ENCODE results near the gene AFF1. TPM values are rescaled to one million over a fixed set of nuclear protein-coding genes. Genes with fewer than 3 reads are reported as not detected.

The AFF1 gene
- total RNA-seq, 1 experiment from 2014 or later: 10.9 TPM

- in situ Hi-C loops (cut with HindIII; ENCODE audit: low pct_unique_long_range_greater_than_20kb, low sequenced_read_pairs): loop anchor here (25.0 kb wide), 1 partner anchor 188 kb away; no protein-coding TSS in a partner anchor
- DNase-seq (ENCODE audit: low read depth, low spot score): no peak
These were observed 165.4 kb downstream of the AFF1 start for GRCh38 chr4:87100168-87100567.

DNA sequence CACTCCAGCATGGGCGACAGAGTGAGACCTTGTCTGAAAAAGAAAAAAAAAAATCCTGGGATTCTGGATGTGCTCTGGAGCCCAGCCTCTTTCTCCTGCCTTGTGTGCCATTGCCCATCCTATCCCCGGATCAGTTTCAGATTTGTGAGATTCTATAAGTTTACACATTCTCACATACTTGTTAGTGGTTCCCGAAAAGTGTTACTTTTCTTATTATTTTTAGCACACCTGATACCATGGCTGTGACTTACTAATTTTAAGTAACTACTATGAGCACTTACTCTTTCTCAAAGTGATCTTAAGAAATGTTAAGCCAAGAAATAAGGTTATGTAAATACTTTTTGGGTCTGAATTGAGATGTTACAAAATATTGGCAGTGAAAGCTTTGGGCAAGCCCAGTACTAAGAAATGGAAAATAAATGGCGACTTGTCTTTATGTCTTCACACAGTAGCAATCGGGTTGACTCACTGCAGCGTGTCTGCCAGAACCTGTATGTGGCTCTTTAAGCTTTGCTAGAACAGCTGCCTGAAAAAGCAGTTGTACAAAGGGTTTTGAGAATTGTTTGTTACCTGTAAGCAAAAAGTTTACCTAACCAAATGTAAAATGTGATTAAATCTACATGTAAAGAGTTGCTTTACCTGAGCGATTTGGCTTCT lies 166.9 kb downstream of the AFF1 start:
- in situ Hi-C loops (cut with HindIII; ENCODE audit: low pct_unique_long_range_greater_than_20kb, low sequenced_read_pairs): loop anchor here (25.0 kb wide), 1 partner anchor 189 kb away; no protein-coding TSS in a partner anchor
- DNase-seq (ENCODE audit: low read depth, low spot score): no peak

GRCh38 chr4:87103086-87103485 lies 168.3 kb downstream of the AFF1 start:
- no peak for DNase-seq (ENCODE audit: low read depth, low spot score)
- in situ Hi-C loops (cut with HindIII; ENCODE audit: low pct_unique_long_range_greater_than_20kb, low sequenced_read_pairs): loop anchor here (25.0 kb wide), 1 partner anchor 191 kb away; no protein-coding TSS in a partner anchor

- DNase-seq (ENCODE audit: low read depth, low spot score): no peak
- in situ Hi-C loops (cut with HindIII; ENCODE audit: low pct_unique_long_range_greater_than_20kb, low sequenced_read_pairs): loop anchor here (25.0 kb wide), 1 partner anchor 191 kb away; no protein-coding TSS in a partner anchor
These were observed 168.9 kb downstream of the AFF1 start for GRCh38 chr4:87103691-87104187.

- in situ Hi-C loops (cut with HindIII; ENCODE audit: low pct_unique_long_range_greater_than_20kb, low sequenced_read_pairs): loop anchor here (25.0 kb wide), 1 partner anchor 193 kb away; no protein-coding TSS in a partner anchor
- DNase-seq (ENCODE audit: low read depth, low spot score): no peak
These were observed 170.5 kb downstream of the AFF1 start for GRCh38 chr4:87105101-87105845.

DNA sequence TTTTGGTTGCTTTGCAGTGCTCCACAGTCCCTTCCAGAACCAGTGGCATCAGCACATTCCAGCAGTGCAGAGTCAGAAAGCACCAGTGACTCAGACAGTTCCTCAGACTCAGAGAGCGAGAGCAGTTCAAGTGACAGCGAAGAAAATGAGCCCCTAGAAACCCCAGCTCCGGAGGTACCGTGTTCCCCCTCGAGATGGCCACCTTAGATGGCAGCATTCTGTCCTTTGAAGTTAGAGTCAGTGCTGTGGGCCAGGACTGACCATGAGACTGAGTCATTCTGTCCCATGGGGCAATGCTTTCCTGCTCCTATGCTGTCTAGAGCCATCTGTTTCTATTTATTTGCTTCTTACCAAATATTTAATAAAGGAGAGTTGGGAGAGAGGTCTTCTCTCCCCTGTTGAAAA lies 173.3 kb downstream of the AFF1 start:
- in situ Hi-C loops (cut with HindIII; ENCODE audit: low pct_unique_long_range_greater_than_20kb, low sequenced_read_pairs): loop anchor here (25.0 kb wide), 1 partner anchor 196 kb away; no protein-coding TSS in a partner anchor
- DNase-seq (ENCODE audit: low read depth, low spot score): peak; percentile 16

DNA sequence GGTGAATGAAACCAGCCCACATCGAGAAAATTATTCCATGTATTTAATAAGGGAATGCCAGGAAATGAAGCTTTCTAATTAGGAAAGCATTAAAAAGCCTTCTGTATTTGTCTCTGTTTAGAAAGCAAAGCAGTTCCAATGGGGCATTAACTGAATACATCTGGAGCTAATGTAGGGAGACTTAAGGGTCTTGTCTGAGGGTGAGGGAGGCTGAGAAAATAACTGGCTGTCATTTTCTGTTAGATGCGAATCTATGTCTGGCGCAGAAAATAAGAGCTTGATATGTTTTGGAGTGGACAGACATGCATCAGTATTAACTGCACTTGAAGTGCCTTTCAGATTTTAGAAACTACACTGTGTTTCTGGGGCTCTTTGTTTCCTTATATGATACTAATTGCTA lies 174.3 kb downstream of the AFF1 start:
- in situ Hi-C loops (cut with HindIII; ENCODE audit: low pct_unique_long_range_greater_than_20kb, low sequenced_read_pairs): loop anchor here (25.0 kb wide), 1 partner anchor 197 kb away; no protein-coding TSS in a partner anchor
- no peak for DNase-seq (ENCODE audit: low read depth, low spot score)

DNA sequence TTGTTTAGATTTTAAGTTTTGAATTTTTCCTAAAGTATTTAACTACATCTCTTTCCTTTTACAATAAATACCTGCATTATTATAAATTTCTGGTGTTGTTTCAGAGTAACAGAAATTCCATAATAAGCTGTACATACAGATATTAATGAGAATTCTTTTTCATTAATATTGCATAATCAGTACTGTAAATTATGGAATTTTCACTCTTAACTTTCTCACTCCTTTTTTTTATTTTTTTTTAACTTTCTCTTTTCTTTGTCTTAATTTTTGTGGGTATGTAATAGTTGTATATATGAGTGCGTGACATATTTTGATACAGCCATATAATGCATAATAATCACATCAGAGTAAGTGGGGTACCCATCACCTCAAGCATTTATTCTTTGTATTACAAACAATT lies 175.1 kb downstream of the AFF1 start:
- in situ Hi-C loops (cut with HindIII; ENCODE audit: low pct_unique_long_range_greater_than_20kb, low sequenced_read_pairs): loop anchor here (25.0 kb wide), 1 partner anchor 198 kb away; no protein-coding TSS in a partner anchor

GRCh38 chr4:87112063-87112462 lies 177.3 kb downstream of the AFF1 start:
- no peak for DNase-seq (ENCODE audit: low read depth, low spot score)
- in situ Hi-C loops (cut with HindIII; ENCODE audit: low pct_unique_long_range_greater_than_20kb, low sequenced_read_pairs): loop anchor here (25.0 kb wide), 1 partner anchor 200 kb away; no protein-coding TSS in a partner anchor

More for the DNA sequence above, 175.1 kb downstream of the AFF1 start:
- DNase-seq (ENCODE audit: low read depth, low spot score): no peak

DNA sequence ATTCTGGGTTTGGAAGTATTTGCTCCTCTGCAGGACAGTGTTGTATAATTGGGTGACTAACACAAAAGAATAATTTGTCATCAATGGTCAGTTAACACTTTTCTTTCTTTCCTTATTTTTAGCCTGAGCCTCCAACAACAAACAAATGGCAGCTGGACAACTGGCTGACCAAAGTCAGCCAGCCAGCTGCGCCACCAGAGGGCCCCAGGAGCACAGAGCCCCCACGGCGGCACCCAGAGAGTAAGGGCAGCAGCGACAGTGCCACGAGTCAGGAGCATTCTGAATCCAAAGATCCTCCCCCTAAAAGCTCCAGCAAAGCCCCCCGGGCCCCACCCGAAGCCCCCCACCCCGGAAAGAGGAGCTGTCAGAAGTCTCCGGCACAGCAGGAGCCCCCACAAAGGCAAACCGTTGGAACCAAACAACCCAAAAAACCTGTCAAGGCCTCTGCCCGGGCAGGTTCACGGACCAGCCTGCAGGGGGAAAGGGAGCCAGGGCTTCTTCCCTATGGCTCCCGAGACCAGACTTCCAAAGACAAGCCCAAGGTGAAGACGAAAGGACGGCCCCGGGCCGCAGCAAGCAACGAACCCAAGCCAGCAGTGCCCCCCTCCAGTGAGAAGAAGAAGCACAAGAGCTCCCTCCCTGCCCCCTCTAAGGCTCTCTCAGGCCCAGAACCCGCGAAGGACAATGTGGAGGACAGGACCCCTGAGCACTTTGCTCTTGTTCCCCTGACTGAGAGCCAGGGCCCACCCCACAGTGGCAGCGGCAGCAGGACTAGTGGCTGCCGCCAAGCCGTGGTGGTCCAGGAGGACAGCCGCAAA lies 179.6 kb downstream of the AFF1 start:
- in situ Hi-C loops (cut with HindIII; ENCODE audit: low pct_unique_long_range_greater_than_20kb, low sequenced_read_pairs): loop anchor here (25.0 kb wide), 1 partner anchor 202 kb away; no protein-coding TSS in a partner anchor
- no peak for DNase-seq (ENCODE audit: low read depth, low spot score)

DNA sequence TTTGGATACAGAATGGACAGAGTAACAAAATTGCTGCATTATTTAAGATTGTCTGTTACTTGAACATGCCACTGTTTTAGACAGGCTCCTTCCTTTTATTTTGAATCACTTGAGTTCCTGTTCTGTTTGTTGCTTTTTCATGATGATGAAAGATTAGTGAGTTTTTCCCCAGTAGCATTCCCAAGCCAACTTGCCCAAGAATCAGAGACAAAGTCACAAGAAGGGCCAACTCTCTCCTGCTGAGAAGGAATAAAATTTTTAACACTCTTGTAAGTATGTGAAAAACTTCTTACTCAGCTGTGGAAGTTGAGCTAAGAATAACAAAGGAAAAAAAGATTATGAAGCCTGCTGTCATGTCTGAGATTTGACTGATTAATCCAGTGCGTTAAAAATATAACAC lies 181.4 kb downstream of the AFF1 start:
- DNase-seq (ENCODE audit: low read depth, low spot score): no peak
- in situ Hi-C loops (cut with HindIII; ENCODE audit: low pct_unique_long_range_greater_than_20kb, low sequenced_read_pairs): loop anchor here (25.0 kb wide), 1 partner anchor 204 kb away; no protein-coding TSS in a partner anchor

DNA sequence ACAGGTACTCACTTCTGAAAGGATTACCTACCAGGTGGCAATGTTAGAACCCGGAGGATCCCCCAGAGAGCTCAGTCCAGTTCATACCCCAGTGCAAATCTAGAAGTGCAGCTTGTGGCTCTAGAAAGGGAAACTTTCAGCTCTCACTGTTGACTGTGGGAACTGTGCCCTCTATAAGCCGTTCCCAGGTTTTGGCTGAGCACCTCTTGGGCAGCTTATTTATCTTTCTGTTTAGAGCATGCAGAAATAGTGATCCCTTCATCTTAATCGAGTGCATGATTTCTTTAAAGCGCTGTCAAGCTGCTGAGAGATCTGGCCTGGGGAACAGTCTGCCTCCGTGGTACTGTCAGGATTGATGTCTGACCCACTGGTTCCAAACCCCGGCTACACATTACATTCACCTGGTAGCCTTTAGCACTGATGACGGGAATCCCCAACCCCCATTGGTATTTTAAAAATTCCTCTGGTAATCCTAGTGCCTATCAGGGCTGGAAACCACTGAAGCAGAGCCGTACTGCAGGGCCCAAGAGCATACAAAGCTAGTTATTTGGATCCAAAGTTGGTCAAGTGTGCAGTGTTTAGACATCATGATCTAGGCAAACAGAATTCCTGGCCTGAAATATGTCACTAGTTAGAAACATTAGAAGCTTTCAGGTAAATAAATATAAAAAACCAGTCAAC lies 182.4 kb downstream of the AFF1 start:
- in situ Hi-C loops (cut with HindIII; ENCODE audit: low pct_unique_long_range_greater_than_20kb, low sequenced_read_pairs): loop anchor here (25.0 kb wide), 1 partner anchor 205 kb away; no protein-coding TSS in a partner anchor
- no peak for DNase-seq (ENCODE audit: low read depth, low spot score)

DNA sequence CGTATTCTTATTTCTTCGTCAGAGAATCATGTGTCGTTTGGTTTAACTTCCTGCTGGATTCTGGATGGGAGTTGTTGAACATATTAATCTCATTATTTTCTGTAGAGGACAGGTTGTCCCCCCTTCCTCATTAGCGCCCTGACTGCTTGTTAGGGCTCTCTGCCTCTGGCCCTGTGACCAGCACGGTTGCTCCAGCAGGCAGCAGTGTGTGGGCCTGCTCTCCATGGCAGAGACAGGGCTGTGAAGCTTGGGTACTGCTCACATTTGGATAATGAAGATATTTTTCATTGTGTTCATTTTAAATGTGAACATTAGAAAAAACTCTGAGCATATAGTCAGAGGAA lies 182.9 kb downstream of the AFF1 start:
- in situ Hi-C loops (cut with HindIII; ENCODE audit: low pct_unique_long_range_greater_than_20kb, low sequenced_read_pairs): loop anchor here (25.0 kb wide), 1 partner anchor 205 kb away; no protein-coding TSS in a partner anchor
- no peak for DNase-seq (ENCODE audit: low read depth, low spot score)

DNA sequence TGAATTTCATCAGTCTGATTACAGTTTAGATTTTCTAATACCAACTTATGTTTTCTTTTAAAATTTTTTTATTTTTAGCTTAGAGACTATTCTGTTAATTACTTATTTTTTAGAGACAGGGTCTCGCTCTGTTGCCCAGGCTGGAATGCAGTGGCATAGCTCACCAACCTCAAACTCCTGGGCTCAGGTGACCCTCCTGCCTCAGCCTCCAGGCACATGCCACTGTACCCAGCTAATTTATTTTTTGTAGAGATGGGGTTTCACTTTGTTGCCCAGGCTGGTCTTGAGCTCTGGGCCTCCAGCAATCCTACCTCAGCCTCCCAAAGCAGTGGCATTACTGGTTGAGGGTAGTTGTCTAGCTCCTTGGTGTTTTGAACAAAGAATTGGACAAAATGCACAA lies 183.6 kb downstream of the AFF1 start:
- DNase-seq (ENCODE audit: low read depth, low spot score): no peak
- in situ Hi-C loops (cut with HindIII; ENCODE audit: low pct_unique_long_range_greater_than_20kb, low sequenced_read_pairs): loop anchor here (25.0 kb wide), 1 partner anchor 206 kb away; no protein-coding TSS in a partner anchor

- in situ Hi-C loops (cut with HindIII; ENCODE audit: low pct_unique_long_range_greater_than_20kb, low sequenced_read_pairs): loop anchor here (25.0 kb wide), 1 partner anchor 207 kb away; no protein-coding TSS in a partner anchor
- peak; percentile 19 for DNase-seq (ENCODE audit: low read depth, low spot score)
These were observed 184.0 kb downstream of the AFF1 start for GRCh38 chr4:87118826-87119225.

GRCh38 chr4:87120010-87120409 lies 185.2 kb downstream of the AFF1 start:
- in situ Hi-C loops (cut with HindIII; ENCODE audit: low pct_unique_long_range_greater_than_20kb, low sequenced_read_pairs): loop anchor here (25.0 kb wide), 1 partner anchor 208 kb away; no protein-coding TSS in a partner anchor
- no peak for DNase-seq (ENCODE audit: low read depth, low spot score)
